Neural cell (in vitro differentiated cells): ENCODE results near the gene KITLG.

Experiments
- CTCF ChIP-seq: fragments of 450-650 bp; IDR thresholded peaks from 2 replicates; pipeline ENCODE4 v1.5.1; 2014; ENCODE audit warnings: antibody characterized with exemption, mild to moderate bottlenecking, moderate library complexity; ENCODE audit not compliant: poor library complexity, severe bottlenecking
- EZH2 ChIP-seq: fragments of 200-600, 300-800 bp; shearing (Covaris generic), sonication (generic); IDR thresholded peaks from 2 replicates; pipeline ENCODE4 v1.6.1; 2014; ENCODE audit warnings: antibody characterized with exemption, low read length, borderline replicate concordance, mild to moderate bottlenecking; ENCODE audit not compliant: insufficient read depth, poor library complexity, severe bottlenecking
- RAD21 ChIP-seq: fragments of 450-650 bp; conservative IDR thresholded peaks from 2 replicates; pipeline ENCODE4 v1.6.1; 2014; ENCODE audit warnings: antibody characterized with exemption, mild to moderate bottlenecking, moderate library complexity

GRCh38 chr12:88579161-88579517 is 1.1 kb downstream of the KITLG start:
- no peak for TF ChIP-seq EZH2
- peak; percentile 60 for TF ChIP-seq CTCF
- TF ChIP-seq RAD21: no peak
